ENCODE results near the gene SLC31A1.

- TF ChIP-seq POLR2A (IDR thresholded peaks at IDR 0.05) (no peak), CTCF (IDR thresholded peaks at IDR 0.05) (no peak)
These were observed 33.6 kb downstream of the SLC31A1 start for GRCh38 chr9:113254991-113255390.

All from testis (tissue), 2 donors.